ENCODE measurements around the gene AOC3.

DNA sequence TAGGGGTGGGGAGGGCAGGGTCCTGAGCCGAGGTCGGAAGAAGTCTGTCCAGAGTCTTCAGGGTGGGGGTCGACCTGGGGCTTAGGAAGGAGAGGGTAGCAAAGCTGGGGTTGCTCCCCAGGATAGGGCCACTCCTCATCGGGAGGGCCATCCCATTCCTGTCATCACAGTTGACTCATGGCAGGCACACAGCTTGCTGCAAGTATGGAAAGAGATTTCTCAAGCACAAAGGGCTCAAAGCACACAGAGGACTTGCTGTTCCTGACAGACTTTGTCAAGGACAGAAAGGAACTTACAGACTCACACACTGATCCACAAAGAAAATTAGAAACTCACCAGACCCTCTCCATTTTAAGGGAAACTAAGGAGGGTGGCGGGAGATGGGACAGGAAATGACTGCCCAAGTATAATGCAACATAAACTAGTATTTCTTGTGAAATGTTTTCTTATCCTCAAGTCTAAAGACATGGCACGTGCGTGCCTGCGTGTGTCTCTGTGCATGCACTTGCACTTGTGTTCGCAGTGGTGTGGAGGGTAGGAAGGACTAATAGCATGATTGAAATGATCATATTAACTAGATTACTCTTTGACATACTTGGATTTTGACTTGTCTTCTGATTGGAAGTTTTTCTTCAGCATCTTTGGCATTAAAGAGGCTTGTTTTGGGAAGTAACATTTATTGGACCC lies 4.3 kb upstream of the AOC3 start:
- TF ChIP-seq, protein P1, sequence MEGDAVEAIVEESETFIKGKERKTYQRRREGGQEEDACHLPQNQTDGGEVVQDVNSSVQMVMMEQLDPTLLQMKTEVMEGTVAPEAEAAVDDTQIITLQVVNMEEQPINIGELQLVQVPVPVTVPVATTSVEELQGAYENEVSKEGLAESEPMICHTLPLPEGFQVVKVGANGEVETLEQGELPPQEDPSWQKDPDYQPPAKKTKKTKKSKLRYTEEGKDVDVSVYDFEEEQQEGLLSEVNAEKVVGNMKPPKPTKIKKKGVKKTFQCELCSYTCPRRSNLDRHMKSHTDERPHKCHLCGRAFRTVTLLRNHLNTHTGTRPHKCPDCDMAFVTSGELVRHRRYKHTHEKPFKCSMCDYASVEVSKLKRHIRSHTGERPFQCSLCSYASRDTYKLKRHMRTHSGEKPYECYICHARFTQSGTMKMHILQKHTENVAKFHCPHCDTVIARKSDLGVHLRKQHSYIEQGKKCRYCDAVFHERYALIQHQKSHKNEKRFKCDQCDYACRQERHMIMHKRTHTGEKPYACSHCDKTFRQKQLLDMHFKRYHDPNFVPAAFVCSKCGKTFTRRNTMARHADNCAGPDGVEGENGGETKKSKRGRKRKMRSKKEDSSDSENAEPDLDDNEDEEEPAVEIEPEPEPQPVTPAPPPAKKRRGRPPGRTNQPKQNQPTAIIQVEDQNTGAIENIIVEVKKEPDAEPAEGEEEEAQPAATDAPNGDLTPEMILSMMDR (IDR thresholded peaks at IDR 0.05 in 4 of 5, conservative IDR thresholded peaks at IDR 0.05 in 1 of 5) = no peak
- TF ChIP-seq POLR2A (IDR thresholded peaks at IDR 0.05) = no peak
